A673 (cell line): Measurements from ENCODE around the gene NELL1. TPM values are rescaled to one million over a fixed set of nuclear protein-coding genes. Genes with fewer than 3 reads are reported as not detected.

ENCODE experiments used
- BruUV-seq: library from RNA; stranded (reverse); fragments of 400-500 nt; replicated peaks from 2 replicates; lab custom pipeline; 2021; lab: Mats Ljungman, UMichigan
- CTCF ChIA-PET: fragments of 300-600 bp; sonication (Branson Sonifier 250); formaldehyde crosslinking; loops from one replicate; lab custom pipeline; 2022; ENCODE audit warnings: antibody characterized with exemption; lab: Charles Lee
- POLR2A ChIA-PET: fragments of 300-600 bp; sonication (Branson Sonifier 250); formaldehyde crosslinking; loops from one replicate; lab custom pipeline; 2022; ENCODE audit warnings: antibody characterized with exemption; ENCODE audit not compliant: low non-redundant PET; lab: Charles Lee
- DNase-seq: peaks from one replicate; pipeline ENCODE4 v3.0.0-alpha.2; 2015; ENCODE audit warnings: low spot score
- H3K27ac ChIP-seq: fragments of 200-600 bp; sonication (generic); 2 replicates; pipeline ENCODE4 v1.5.1; 2016; ENCODE audit warnings: mixed run types, low read depth, mild to moderate bottlenecking, mixed read lengths, antibody characterized with exemption, low read length; ENCODE audit not compliant: poor library complexity, severe bottlenecking
- H3K27me3 ChIP-seq: fragments of 200-600 bp; sonication (generic); replicated peaks from 2 replicates; pipeline ENCODE4 v1.6.1; 2017; ENCODE audit warnings: mixed run types, low read depth, mild to moderate bottlenecking, mixed read lengths, antibody characterized with exemption, low read length; ENCODE audit not compliant: insufficient read depth, poor library complexity
- H3K36me3 ChIP-seq: fragments of 200-600 bp; sonication (generic); 2 replicates; pipeline ENCODE4 v1.6.1; 2016; ENCODE audit warnings: mixed run types, mild to moderate bottlenecking, mixed read lengths, antibody characterized with exemption, low read length; ENCODE audit not compliant: insufficient read depth, poor library complexity, severe bottlenecking
- H3K4me1 ChIP-seq: fragments of 200-600 bp; sonication (generic); 2 replicates; pipeline ENCODE4 v1.6.1; 2017; ENCODE audit warnings: mixed run types, mild to moderate bottlenecking, mixed read lengths, antibody characterized with exemption, low read length; ENCODE audit not compliant: insufficient read depth, poor library complexity, severe bottlenecking
- H3K4me3 ChIP-seq: fragments of 200-600 bp; sonication (generic); 2 replicates; pipeline ENCODE4 v1.5.1; 2016; ENCODE audit warnings: low read depth, mixed run types, mild to moderate bottlenecking, mixed read lengths, low read length; ENCODE audit not compliant: poor library complexity, severe bottlenecking
- H3K9me3 ChIP-seq: fragments of 200-600 bp; sonication (generic); 2 replicates; pipeline ENCODE4 v1.6.1; 2016; ENCODE audit warnings: mixed run types, low read depth, mild to moderate bottlenecking, mixed read lengths, antibody characterized with exemption, low read length; ENCODE audit not compliant: poor library complexity, severe bottlenecking
- CTCF ChIP-seq: fragments of 300-800, 200-600 bp; sonication (generic); conservative IDR thresholded peaks from 2 replicates; pipeline ENCODE4 v1.5.1; 2017; ENCODE audit warnings: low read depth, mild to moderate bottlenecking, antibody characterized with exemption, low read length, moderate library complexity, mixed read lengths
- EZH2 ChIP-seq: fragments of 200-600 bp; sonication (generic); IDR thresholded peaks from 2 replicates; pipeline ENCODE4 v1.6.1; 2017; ENCODE audit warnings: borderline replicate concordance, low read depth, mild to moderate bottlenecking, mixed read lengths, antibody characterized with exemption, low read length; ENCODE audit not compliant: poor library complexity, severe bottlenecking
- intact Hi-C: fragments of 100-400 bp; cut with micrococcal nuclease; formaldehyde crosslinking; loops from one replicate; pipeline ENCODE4 v1.10.0; 2022; ENCODE audit not compliant: unreplicated experiment
- total RNA-seq: library from RNA; stranded (reverse); gene quantifications from 2 replicates; pipeline ENCODE4 v1.2.3, GENCODE V29; 2021

Gene NELL1
- total RNA-seq, 1 experiment from 2014 or later, result 0.32 TPM

GRCh38 chr11:21415606-21416005 lies 746.2 kb downstream of the NELL1 start:
- Histone ChIP-seq H3K27ac (no peak overlapping the region), H3K27me3 (no peaks in the 10 kb centered on the region), H3K4me1 (no peaks in the 10 kb centered on the region), H3K36me3 (no peaks in the 10 kb centered on the region), H3K4me3 (no peak overlapping the region), H3K9me3 (no peaks in the 10 kb centered on the region)
- no peak for TF ChIP-seq CTCF
- no peak for TF ChIP-seq EZH2
- DNase-seq, result peak; percentile 9
- ChIA-PET CTCF (no interaction called here), POLR2A (no interaction called here)
- intact Hi-C loops, result no loop called here
- BruUV-seq, result no TSS peak

- Histone ChIP-seq H3K9me3 (no peaks in the 10 kb centered on the region), H3K27me3 (no peaks in the 10 kb centered on the region), H3K27ac (no peak overlapping the region), H3K4me3 (no peak overlapping the region), H3K4me1 (no peaks in the 10 kb centered on the region), H3K36me3 (no peaks in the 10 kb centered on the region)
- no peak for DNase-seq
- ChIA-PET CTCF (no interaction called here), POLR2A (no interaction called here)
- BruUV-seq, result no TSS peak
- intact Hi-C loops, result no loop called here
- TF ChIP-seq CTCF (no peak), EZH2 (no peak)
These were observed 752.4 kb downstream of the NELL1 start for GRCh38 chr11:21421711-21422329.

GRCh38 chr11:21426931-21427330 lies 757.5 kb downstream of the NELL1 start:
- Histone ChIP-seq H3K27me3 (no peaks in the 10 kb centered on the region), H3K4me1 (no peaks in the 10 kb centered on the region), H3K27ac (no peak overlapping the region), H3K4me3 (no peak overlapping the region), H3K36me3 (no peaks in the 10 kb centered on the region), H3K9me3 (no peaks in the 10 kb centered on the region)
- intact Hi-C loops, result no loop called here
- TF ChIP-seq CTCF, result no peak
- TF ChIP-seq EZH2, result no peak
- no peak for DNase-seq
- BruUV-seq, result no TSS peak
- CTCF ChIA-PET, result no interaction called here
- POLR2A ChIA-PET, result no interaction called here
